IMR-90 (cell line): ENCODE data around the gene GRIK5.
"Not testable (repeated sequence)": the region's sequence is repeated elsewhere in the genome, so short reads cannot be mapped to it uniquely, and the experiment has no call there.

Source experiments
- CTCF ChIP-seq: conservative IDR thresholded peaks from 2 replicates; pipeline ENCODE4 v1.5.1; 2012; ENCODE audit warnings: mild to moderate bottlenecking, low read depth, low read length, improper control_type of control experiment
- ELK1 ChIP-seq: fragments of 150-350 bp; IDR thresholded peaks from 2 replicates; pipeline ENCODE4 v1.6.1; 2016; ENCODE audit warnings: low read depth, mild to moderate bottlenecking, low read length, moderate library complexity, borderline replicate concordance
- POLR2A ChIP-seq: IDR thresholded peaks from 2 replicates; pipeline ENCODE4 v1.6.1; 2012; ENCODE audit warnings: mild to moderate bottlenecking, low read depth, low read length
- RAD21 ChIP-seq: IDR thresholded peaks from 2 replicates; pipeline ENCODE4 v1.6.1; 2012; ENCODE audit warnings: low read length, improper control_type of control experiment
- USF2 ChIP-seq: fragments of 150-350 bp; IDR thresholded peaks from 2 replicates; pipeline ENCODE4 v1.6.1; 2017; ENCODE audit warnings: mild to moderate bottlenecking, antibody characterized with exemption, low read length, low read depth

GRCh38 chr19:42012747-42013146, 57.3 kb downstream of the GRIK5 start:
- not testable (repeated sequence) for TF ChIP-seq ELK1, CTCF, POLR2A, RAD21, USF2
